Left ventricle myocardium superior (tissue), 1 donor: ENCODE measurements around the gene PIEZO1. TPM values are rescaled to one million over a fixed set of nuclear protein-coding genes. Genes with fewer than 3 reads are reported as not detected.

ENCODE experiments used
- ATAC-seq: fragments of 200-7000 bp; cut with Tn5 transposase; one replicate; pipeline ENCODE4 v1.9.1; 2020; ENCODE audit warnings: mild to moderate bottlenecking, moderate library complexity
- DNase-seq: peaks from one replicate; pipeline ENCODE4 v3.0.0-alpha.2; 2020
- intact Hi-C: fragments of 100-400 bp; cut with micrococcal nuclease; formaldehyde crosslinking; loops from one replicate; pipeline ENCODE4 v1.11.0; 2022
- total RNA-seq: library from RNA; stranded (reverse); fragmentation: NEBNext Ultra II Directional; extraction: Animal tissue kit (Norgen Biotek cat#: 25700); gene quantifications from one replicate; pipeline ENCODE4 v1.2.1, GENCODE V29; 2021
- donor health status: DM: no; HTN: yes; CAD: no; lungs with severe emphysema.

The PIEZO1 gene
- total RNA-seq, 1 donor from 2014 or later, result 19.1 TPM

GRCh38 chr16:88730632-88731607 lies 54.1 kb downstream of the PIEZO1 start:
- intact Hi-C loops, result no loop called here
- no peak for ATAC-seq

GRCh38 chr16:88727871-88728270 lies 57.1 kb downstream of the PIEZO1 start:
- DNase-seq (peak; percentile 66), ATAC-seq (peak; percentile 75)
- intact Hi-C loops, result no loop called here

More at GRCh38 chr16:88730632-88731607, 54.1 kb downstream of the PIEZO1 start:
- DNase-seq, result no peak

GRCh38 chr16:88726981-88727380 lies 58.0 kb downstream of the PIEZO1 start:
- ATAC-seq (no peak), DNase-seq (no peak)
- intact Hi-C loops, result no loop called here

- ATAC-seq, result no peak
- intact Hi-C loops, result no loop called here
These were observed 58.6 kb downstream of the PIEZO1 start for GRCh38 chr16:88726408-88726749.

GRCh38 chr16:88725609-88726407 lies 59.2 kb downstream of the PIEZO1 start:
- ATAC-seq (no peak), DNase-seq (no peak)
- intact Hi-C loops, result no loop called here

More at GRCh38 chr16:88726408-88726749, 58.6 kb downstream of the PIEZO1 start:
- DNase-seq, result no peak

GRCh38 chr16:88724855-88725555 lies 60.0 kb downstream of the PIEZO1 start:
- DNase-seq (no peak), ATAC-seq (no peak)
- intact Hi-C loops, result no loop called here

- intact Hi-C loops, result no loop called here
- no peak for ATAC-seq
- no peak for DNase-seq
These were observed 61.1 kb downstream of the PIEZO1 start for GRCh38 chr16:88723911-88724310.

GRCh38 chr16:88723507-88723887 lies 61.5 kb downstream of the PIEZO1 start:
- intact Hi-C loops, result no loop called here
- ATAC-seq (no peak), DNase-seq (no peak)

- DNase-seq, result no peak
- ATAC-seq, result no peak
- intact Hi-C loops, result no loop called here
These were observed 62.1 kb downstream of the PIEZO1 start for GRCh38 chr16:88722784-88723506.

- intact Hi-C loops, result no loop called here
These were observed 62.9 kb downstream of the PIEZO1 start for GRCh38 chr16:88721815-88722755.

GRCh38 chr16:88721236-88721635 lies 63.8 kb downstream of the PIEZO1 start:
- no peak for ATAC-seq
- DNase-seq, result no peak
- intact Hi-C loops, result no loop called here

More at GRCh38 chr16:88721815-88722755, 62.9 kb downstream of the PIEZO1 start:
- DNase-seq (no peak), ATAC-seq (no peak)

GRCh38 chr16:88720396-88720970 lies 64.5 kb downstream of the PIEZO1 start:
- DNase-seq, result no peak
- intact Hi-C loops, result no loop called here
- ATAC-seq, result no peak

- intact Hi-C loops, result no loop called here
- ATAC-seq (no peak), DNase-seq (no peak)
These were observed 65.1 kb downstream of the PIEZO1 start for GRCh38 chr16:88719933-88720296.

GRCh38 chr16:88719267-88719932 lies 65.6 kb downstream of the PIEZO1 start:
- peak; percentile 76 for DNase-seq
- intact Hi-C loops, result no loop called here
- ATAC-seq, result peak; percentile 84

- ATAC-seq, result no peak
- intact Hi-C loops, result no loop called here
- no peak for DNase-seq
These were observed 66.8 kb downstream of the PIEZO1 start for GRCh38 chr16:88718178-88718577.

GRCh38 chr16:88716601-88717001 lies 68.4 kb downstream of the PIEZO1 start:
- intact Hi-C loops, result no loop called here
- ATAC-seq (no peak), DNase-seq (no peak)

GRCh38 chr16:88716201-88716600 lies 68.8 kb downstream of the PIEZO1 start:
- DNase-seq (no peak), ATAC-seq (no peak)
- intact Hi-C loops, result no loop called here
